Activated naive CD4-positive, alpha-beta T cell treated with Interleukin-2 at 50 U/mL for 16 hours (primary cell): Measurements from ENCODE around the gene STMN1.
A peak's percentile ranks its signal among the peaks of the same experiment; 100 is the strongest.

ENCODE experiments used
- DNase-seq: peaks from one replicate; pipeline ENCODE4 v3.0.0-alpha.2; 2020

The STMN1 gene

DNA sequence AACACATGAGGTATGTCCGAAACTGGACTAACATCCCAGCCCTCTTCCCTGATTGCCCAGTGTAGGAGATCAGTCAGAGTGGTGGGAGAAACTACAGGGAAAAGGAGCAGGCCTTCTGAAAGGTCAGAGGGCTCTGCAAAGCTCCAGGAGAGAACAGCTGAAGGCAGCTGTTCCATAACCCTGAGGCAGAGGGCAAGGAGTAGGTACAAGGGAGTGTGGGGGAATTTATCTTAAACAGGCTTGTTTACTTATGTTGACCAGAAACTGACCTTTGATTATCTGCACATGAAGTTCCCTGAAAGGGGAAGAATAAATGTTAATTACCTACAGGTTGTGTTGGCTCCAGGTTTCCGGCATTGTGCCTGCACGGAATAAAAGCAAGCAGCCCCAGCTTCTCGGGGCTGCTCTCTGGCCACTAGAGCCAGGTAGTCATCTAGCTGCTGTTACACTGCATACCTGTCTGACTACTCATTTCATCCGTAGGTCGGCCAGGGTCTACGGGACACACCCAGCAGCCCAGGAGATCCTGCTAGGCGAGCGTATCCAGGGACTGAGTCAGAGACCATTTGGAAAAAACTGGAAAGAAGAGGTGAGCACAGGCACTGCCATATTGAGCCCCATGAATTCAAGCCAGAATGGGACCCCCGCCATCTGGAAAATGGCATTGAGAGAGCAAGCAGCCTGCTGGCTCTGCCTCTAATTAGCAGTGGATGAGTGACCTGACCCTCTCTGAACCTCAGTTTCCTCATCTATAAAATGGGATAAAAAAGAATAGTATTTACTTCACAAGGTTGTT, 15.8 kb downstream of the STMN1 start:
- DNase-seq, result no peak

DNA sequence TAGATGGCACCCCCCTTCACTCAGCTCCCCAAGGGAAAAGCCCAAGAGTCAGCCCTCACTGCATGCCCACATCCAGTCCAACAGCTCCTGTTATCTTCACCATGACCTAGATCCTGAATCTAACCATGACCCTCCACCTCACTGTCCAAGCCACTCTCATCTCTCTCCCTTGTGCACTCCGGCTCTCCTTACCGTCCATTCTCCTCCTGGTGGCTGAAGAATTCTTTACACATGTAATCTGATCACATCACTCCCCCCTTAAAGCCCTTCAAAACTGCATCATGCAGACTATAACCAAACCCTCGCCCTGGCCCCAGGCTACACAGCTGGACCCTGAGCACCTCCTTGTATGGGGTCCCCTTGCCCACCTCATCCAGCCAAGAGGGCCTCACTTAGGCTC, 16.7 kb downstream of the STMN1 start:
- DNase-seq, result no peak

DNA sequence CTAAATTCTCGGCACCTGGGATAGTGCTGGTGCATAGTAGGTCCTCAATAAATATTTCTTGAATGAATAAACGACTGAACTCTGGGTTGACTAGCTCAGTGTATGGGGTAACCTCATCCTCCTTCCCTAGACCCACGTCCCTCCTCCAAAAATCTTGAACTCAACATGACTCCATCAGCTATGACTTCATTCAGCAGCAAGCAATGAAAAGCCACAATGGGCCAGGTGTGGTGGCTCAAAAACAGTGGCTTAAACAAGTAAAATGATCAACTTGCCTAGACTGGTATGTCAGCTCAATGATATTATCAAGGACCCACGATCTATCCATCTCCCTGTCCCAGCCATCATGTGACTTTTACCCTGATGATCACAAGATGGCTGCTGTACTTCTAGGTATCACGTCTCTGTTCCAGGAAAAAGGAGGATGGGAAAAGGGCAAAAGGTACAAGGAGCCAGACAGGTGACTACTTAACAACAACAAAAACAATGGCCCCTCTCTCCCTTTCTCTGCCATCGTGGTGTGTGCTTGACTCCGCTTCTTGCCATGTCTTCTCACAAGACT, 17.7 kb downstream of the STMN1 start:
- DNase-seq, result no peak

DNA sequence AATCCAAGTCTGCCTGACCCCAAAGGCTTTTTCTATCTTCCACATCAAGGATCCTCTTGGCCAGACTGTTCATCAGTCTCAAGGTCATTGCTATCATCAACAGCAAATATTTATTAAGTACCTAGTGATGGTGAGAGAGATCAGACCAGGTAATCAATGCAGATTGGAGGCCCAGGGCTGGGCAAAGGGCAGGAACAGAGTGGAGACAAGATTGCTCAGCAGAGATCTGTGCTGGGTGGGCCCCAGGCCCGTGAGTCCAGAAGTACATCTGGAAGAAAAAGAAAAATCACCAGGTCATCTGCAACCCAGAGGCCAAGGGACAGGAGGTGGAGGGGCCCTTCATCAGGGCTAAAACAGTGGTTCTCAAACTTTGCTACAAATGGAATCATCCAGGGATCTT, 20.6 kb downstream of the STMN1 start:
- no peak for DNase-seq

DNA sequence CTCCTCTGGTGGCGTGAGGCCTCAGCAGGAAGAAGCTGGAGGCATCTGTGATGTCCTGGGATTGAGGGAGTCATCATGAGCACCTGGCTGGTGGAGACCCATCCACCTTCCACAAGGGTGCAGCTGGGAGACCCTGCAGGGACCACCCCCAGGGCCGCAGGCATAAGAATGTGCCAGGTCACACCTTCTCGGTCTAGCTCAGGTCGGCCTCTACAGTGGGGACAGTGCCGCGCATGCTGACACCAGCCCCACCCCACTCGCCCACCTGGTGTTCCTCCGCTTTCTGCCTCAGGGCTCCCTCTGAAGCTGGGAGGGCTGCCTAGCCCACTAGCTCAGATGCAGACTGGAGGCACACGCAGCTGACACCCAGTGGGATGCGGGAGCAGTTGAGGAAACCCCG, 25.0 kb downstream of the STMN1 start:
- DNase-seq, result no peak

DNA sequence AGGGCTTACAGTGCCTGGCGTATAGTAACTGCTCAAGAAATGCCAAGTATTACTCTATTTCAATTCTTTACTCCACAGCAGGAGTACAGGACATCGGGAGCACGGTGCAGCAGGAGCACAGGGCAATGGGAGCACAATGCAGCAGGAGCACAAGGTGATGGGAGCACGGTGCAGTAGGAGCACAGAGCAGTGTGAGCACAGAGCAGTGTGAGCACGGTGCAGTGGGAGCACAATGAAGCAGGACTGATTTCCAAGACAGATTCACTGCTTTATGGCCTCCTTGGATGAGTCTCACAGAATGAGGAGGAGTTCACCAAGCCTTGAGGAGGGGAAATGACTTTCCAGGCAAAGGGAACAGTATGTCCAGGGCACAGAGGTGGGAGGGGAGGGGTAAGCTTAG, 25.7 kb downstream of the STMN1 start:
- no peak for DNase-seq

DNA sequence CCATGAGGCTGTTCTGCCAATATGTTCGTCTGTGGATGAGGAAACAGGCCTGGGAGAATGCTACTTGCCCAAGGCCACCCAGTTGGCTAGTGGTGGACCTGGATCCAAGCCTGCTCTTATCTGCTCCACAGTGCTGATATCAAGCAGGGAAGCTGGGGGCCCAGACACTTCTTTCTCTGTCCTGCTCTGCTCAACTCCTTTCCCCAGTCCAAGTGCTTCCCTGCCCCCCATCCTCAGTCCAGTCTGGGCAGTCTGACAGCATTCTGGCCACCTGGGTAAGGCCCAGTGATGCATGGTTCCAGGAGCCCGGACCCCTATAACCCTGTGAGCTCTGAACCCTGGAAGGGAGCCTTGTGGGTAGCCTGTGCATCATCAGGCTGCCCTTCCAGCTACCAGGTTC, 26.5 kb downstream of the STMN1 start:
- DNase-seq, result no peak

DNA sequence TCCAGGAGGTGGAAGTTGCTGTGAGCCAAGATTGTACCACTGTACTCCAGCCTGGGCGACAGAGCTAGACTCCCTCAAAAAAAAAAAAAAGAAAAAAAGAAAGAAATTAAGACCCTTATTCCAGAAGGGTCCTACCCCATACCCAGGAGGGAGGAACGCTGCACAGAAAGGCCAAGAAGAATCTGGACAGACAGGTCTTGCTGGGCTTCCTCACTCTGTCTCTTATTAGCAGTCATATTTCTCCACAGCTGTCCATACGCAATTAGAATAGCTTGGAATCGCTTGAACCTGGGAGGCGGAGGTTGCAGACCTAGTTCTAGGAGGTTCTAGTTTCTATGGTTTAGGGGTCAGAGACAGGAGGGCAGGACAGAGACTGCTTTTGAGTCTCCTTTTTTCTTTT, 27.5 kb downstream of the STMN1 start:
- DNase-seq, result no peak

DNA sequence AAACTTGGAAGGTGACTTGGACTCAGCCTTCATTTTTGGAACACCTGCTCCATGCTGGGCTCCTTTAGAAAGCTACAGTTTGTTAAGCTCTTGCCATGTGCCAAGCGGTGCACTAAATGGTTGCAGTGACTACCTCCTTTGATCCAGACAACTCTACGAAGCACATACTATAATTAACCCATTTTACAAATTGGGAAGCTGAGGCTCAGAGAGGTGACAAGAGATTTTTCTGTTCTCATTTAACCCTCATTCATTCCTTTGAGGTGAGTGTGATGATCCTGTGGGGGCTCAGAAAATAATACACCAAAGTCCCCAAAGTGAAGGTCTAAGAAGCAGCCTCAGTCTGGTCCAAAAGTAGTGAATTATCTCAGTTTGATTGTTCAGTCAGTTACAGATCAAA, 29.1 kb downstream of the STMN1 start:
- no peak for DNase-seq

DNA sequence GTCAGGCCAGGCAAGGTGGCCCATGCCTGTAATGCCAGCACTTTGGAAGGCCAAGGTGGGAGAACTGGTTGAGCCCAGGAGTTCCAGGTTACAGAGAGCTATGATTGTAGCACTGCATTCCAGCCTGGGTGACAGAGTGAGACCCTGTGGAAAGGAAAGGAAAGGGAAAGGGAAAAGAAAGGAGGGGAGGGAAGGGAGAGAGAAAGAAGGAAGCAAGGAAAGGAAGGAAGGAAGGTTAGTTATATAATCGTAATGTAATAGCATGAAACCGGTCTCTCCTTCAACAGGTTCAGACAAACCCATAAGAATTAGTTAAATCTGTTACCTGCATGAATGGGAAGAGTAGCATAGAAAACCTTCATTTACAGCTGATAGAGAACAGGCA, 29.5 kb downstream of the STMN1 start:
- no peak for DNase-seq

DNA sequence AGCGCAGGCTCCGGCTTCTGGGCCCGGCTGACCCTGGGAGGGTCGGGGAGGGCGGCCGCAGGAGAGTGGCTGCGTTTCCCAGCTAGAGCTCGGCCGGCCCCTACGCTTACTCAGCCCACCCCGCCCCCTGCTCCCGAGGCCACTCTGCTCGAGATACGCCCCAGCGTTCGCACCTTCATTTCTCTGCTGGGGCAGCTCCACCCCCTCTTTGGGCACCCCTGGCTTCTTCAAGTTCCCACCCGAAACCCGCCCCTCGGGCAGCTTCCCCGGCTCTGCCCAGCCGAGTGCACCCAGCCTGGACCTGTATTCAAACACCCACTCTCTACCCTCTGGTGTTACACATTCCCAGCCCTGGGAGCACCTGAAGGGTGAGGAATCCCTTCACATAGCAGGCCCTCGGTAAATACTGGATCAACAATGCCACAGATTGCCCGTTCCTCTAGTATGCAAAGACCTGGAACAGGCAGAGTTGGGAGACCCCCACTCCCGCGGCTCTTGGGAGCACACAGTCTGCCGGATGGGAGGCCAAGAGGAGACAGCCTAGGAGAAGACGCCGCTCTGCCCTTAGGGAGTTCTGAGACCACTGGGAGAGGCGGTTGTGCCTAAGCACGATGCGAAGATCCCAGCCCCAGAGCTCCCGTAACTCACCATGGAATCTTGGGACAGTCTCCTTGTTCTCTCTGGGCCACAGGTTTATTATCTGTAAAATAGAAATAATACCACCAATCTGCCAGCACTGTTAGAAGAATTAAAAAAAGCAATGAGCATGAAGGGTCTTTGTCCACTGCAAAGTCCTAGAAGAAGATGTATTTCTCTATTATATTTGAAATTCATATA, 30.1 kb downstream of the STMN1 start:
- DNase-seq, result no peak

DNA sequence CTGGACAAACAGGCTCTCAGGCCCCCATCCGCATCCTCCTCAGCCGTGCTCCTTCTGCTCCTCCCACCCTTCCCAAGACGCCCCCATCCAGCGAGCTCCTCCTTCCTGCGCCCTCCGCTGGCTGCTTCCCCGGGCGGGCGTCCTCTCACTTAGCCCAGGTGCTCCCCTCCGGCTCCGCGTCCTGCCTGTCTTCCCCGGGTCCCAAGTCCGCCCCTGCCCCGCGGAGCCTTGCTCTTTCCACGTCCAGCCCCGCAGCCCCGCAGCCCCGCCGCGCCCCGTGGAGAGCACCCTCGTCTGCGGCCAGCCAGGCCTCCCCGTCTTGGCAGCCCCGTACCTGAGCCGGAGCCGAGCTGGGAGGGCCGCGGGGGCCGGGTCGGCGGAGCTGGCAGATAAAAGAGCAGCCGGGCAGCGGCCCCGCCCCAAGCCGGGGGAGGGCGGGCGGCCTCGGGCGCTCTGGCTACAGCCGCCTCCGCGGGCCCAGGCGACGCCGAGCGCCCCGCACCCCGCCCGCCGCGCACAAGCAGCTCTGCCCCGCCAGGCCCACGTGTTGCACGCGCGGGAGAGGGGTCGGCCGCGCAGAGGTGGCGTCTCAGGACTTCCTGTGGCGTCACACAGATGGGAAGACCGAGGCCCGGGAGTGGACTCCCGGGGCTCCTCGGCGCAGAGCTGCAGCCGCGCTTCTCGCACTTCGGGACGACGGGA, 30.9 kb downstream of the STMN1 start, which contains the start of gene PAQR7:
Gene PAQR7 (minus strand): TSS at position 555 of the 702 bp plus-strand sequence. CDS start 11,869 bp downstream, outside the sequence.
- peak; percentile 66 for DNase-seq

DNA sequence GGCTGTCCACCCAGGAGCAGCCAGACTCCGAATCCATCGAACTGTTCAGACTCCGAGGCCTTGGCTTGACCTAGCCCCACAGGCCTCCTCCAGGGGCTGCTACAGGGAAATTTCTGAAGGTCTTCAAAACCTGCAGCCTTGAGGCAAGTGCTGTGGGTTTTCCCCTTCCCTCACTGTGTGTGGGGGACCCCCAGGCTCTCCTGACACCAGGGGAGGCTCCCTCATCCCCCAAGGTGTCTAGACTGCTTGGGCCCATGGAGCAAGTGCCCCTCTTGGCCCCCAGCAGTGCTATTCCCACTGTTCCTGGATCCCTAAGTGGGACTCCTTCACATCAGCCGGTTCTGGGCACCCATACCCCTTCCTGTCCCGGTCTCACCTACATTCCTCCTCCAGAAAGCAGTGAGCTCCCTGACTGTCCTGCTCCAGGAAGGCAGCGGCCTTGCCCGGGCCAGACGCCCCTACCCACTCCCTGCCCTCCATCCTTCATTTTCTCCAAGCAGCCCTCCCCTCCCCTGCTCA, 31.5 kb downstream of the STMN1 start:
- DNase-seq, result no peak

DNA sequence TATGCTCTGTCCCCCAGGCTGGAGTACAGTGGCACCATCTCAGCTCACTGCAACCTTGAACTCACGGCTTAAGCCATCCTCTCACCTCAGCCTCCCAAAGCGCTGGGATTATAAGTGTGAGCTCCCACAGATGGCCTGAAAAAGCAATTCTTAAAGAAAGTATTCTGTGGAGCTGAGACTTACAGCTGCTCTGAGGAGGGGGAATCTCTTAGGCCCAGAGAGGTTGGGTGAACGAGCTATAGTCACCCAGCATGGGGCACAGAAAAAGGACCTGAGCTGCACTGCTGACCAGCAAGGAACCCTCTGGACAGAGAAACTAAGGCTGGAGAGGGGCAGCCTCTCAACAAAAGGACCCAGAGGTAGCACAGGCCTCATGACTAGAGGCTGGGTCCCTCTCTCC, 32.0 kb downstream of the STMN1 start:
- DNase-seq, result no peak

DNA sequence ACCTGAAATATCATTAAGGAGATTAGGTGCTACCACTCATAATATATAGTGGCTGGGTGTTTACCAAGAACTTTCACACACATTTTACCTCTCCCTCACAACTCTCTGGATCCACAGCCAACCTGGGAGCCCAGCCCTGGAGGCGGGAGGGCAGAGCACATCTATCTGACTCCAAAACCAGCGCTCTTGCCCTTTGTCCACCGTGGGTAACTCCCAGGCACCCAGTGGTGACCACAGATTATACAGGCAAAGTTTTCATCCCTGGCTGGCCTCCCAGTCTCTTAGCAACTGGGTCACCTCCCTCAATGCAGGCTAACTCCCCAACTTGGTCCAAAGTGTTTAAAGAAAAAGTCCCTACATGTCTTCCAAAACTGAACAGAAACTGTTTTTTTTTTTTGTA, 33.1 kb downstream of the STMN1 start:
- DNase-seq, result no peak

DNA sequence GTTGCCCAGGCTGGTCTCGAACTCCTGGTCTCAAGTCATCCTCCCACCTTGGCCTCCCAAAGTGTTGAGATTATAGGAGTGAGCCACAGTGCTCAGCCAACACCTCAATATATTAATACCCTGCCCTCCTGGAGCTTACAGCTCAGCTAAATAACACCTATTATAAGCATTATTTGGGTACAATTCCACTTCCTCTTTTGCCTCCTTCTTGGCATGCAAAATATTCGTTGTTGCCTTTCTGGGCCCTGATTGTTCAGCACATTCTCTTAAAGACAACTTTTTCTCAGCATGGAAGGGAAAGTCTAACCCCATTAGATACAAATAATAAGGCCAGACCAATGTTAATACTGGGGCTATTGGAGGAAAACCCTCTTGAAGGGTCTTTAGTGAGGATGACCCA, 33.5 kb downstream of the STMN1 start:
- DNase-seq, result no peak

DNA sequence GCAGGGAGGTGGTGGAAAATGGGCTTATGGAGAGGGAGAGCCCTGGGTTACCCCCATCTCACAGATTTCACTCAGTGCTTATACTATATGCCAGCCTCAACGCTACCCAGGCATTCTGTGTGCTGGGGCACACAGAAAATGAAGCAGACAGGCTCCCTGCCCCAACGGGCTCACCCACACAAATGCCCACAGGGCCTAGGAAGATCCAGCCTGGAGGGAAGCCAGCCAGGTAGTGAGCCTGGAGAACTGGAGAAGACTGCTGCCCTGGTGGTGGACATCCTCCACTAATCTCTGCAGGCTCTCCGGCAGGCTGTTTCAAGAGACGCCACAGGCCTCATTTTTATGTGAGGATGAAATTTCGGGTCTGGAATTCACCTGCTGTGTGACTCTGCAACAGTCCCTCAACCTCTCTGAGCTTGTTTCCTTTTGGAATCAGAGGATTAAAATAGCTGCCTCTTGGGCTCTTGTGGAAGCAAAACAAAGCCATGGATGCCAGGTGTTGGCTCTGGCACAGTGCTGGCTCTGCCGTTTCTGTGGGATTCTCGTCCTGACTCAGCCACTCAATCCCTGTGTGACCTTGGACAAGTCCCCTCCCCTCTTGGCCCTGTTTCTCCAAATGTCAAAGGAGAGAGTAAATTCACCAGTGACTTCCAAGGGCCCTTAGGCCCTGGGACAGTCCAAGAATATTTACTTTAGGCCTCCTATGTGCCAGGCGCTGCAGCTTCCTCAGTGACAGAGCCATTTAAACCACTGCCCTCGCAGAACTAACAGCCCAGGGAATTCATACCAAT, 34.3 kb downstream of the STMN1 start:
- no peak for DNase-seq

DNA sequence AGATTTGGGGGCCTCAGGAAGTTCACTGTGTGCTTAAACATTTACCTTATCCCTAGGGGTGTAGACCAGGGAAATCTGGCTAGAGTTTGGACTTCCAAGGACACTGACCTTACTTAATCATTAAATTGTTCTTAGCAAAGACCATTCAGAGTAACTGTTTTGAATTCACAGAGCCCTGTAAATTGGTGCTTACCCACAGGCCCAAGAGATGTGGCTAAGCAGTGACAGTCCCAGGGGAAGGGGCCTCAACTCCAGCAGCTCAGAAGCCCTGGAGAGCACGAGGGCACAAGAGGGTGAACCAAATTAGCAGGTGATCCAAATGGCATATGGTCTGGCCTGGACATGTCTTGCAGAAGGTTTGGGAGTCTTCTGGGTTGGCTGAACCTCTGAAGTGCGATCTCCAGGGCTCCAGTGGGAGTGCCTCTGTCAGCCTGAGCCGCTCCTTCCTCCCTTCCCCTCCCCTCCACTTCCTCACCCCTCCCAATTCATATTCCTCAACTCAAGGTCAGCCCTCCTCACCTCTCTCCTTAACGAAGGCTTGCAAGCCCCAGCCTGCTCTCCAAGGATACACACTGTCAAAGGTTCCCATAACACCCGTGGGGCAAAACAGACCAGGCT, 35.0 kb downstream of the STMN1 start:
- no peak for DNase-seq

DNA sequence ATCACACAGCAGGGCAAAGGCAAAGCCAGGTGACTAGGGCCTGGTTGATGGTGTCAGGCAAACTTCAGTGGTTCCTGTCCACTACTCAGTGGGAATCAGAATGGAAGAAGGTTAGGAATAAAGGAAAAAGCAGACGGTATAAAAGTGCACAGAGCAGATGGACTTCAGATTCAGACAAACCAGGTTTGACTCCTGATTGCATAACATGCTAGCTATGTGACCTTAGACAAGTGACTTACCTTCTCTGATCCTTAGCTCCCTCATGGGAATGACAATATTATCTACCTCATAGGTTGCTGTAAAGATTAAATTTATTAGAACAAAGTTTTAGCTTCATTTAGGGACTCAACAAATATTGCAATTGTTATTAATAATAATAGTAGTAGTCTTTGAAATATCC, 35.6 kb downstream of the STMN1 start:
- DNase-seq, result no peak

DNA sequence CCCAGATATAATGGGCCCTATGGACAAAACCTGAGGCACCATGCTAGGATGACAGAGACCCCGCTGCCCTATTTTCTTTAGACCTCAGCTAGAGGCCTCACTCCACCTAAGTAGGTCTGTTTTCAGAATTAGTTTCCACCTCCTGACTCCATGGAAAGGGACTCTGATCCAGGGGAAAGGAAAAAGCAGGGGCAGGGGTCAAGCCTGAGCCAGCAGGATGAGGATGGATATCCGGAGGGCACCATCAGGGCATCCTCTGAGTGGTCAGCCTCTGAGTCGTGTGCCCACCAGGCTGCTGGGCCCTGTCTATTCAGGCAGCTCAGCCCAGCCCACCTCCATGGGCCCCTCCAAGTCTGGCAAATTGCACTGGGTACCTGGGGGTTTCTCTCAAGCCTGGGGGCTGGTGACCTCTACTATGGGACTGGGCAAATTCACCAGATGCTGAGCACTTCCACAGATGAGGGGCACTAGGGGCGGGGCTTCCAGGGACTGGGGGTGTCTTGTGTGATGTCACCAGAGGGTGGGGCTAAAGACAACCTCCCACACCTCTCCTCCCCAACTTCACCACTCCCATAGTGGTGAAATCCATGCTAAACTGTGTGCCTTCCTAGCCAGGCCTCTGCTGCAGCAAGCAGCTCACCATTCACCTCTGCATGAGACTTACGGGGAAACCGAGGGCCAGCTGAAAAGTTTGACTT, 36.2 kb downstream of the STMN1 start:
- DNase-seq, result no peak
